A549 (cell line): ENCODE measurements around the gene GGPS1. TPM values are rescaled to one million over a fixed set of nuclear protein-coding genes. Genes with fewer than 3 reads are reported as not detected.

Experiments
- ATAC-seq, 2 experiments: fragments of 200-7000 bp in 1 of 2; fragments of >200 bp in 1 of 2; cut with Nextera tagmentation in 1 of 2; cut with Tn5 transposase in 1 of 2; 3 replicates each; pipeline versions ENCODE4 v1.8.0 to v1.9.1; 2018 to 2020; ENCODE audit warnings: mild to moderate bottlenecking in 1 of 2, moderate library complexity in 1 of 2
- CTCF ChIA-PET: fragments of 300-600 bp; sonication (Branson Sonifier 250); formaldehyde crosslinking; extraction: SDS; loops from one replicate; lab custom pipeline; 2021; ENCODE audit warnings: antibody characterized with exemption, inconsistent platforms; lab: Yijun Ruan, JAX
- POLR2A ChIA-PET: fragments of 350-600 bp; formaldehyde crosslinking; extraction: SDS; loops from one replicate; lab custom pipeline; 2021; ENCODE audit warnings: antibody characterized with exemption, inconsistent platforms; lab: Yijun Ruan, JAX
- DNase-seq, 2 experiments: peaks; one replicate each; pipeline versions ENCODE4 v3.0.0 to v3.0.0-alpha.2; 2011 to 2016; ENCODE audit warnings: low read depth in 1 of 2, low spot score in 1 of 2
- FAIRE-seq: peaks from 2 replicates; lab custom pipeline; 2011; peaks lifted over from hg19 to GRCh38; lab: Jason Lieb, UNC
- H3K27ac ChIP-seq, 2 experiments: fragments of >200 bp; sonication (Bioruptor Twin); formaldehyde crosslinking; 3 replicates each; pipeline ENCODE4 v1.5.1; 2016 to 2017
- H3K4me1 ChIP-seq: fragments of >200 bp; sonication (Bioruptor Twin); formaldehyde crosslinking; 3 replicates; pipeline ENCODE4 v1.6.1; 2016
- H3K4me2 ChIP-seq: fragments of >200 bp; sonication (Bioruptor Twin); formaldehyde crosslinking; 3 replicates; pipeline ENCODE4 v1.6.1; 2016
- H3K4me3 ChIP-seq: fragments of >200 bp; sonication (Bioruptor Twin); formaldehyde crosslinking; 3 replicates; pipeline ENCODE4 v1.5.1; 2016
- H3K9me3 ChIP-seq: fragments of >200 bp; sonication (Bioruptor Twin); formaldehyde crosslinking; 3 replicates; pipeline ENCODE4 v1.6.1; 2016
- CBX2 ChIP-seq: fragments of 200-600 bp; sonication (generic); IDR thresholded peaks from 2 replicates; pipeline ENCODE4 v1.6.1; 2016; ENCODE audit warnings: low read depth, mild to moderate bottlenecking, borderline replicate concordance
- CHD2 ChIP-seq: fragments of 150-350 bp; IDR thresholded peaks from 2 replicates; pipeline ENCODE4 v1.6.1; 2014; ENCODE audit warnings: low read length; ENCODE audit not compliant: partially characterized antibody
- EP300 ChIP-seq, 2 experiments: fragments of >200 bp; sonication (Bioruptor Twin); formaldehyde crosslinking; IDR thresholded peaks; 2 replicates in 1 of 2; 3 replicates in 1 of 2; pipeline ENCODE4 v1.6.1; 2016 to 2017
- FOSB ChIP-seq: fragments of 250-450 bp; sonication (Bioruptor Pico); IDR thresholded peaks from 2 replicates; pipeline ENCODE4 v1.5.0; 2020; ENCODE audit warnings: mild to moderate bottlenecking, moderate library complexity
- FOSL2 ChIP-seq, 2 experiments: fragments of 450-650 bp in 1 of 2; fragments of >200 bp in 1 of 2; sonication (Bioruptor Twin) in 1 of 2; formaldehyde crosslinking; IDR thresholded peaks; 2 replicates each; pipeline versions ENCODE4 v1.5.0 to v1.6.1; 2016 to 2020; ENCODE audit warnings: mild to moderate bottlenecking in 1 of 2, moderate library complexity in 1 of 2
- FOXS1 ChIP-seq: fragments of 250-450 bp; sonication (Bioruptor Pico); IDR thresholded peaks from 2 replicates; pipeline ENCODE4 v1.5.0; 2020; ENCODE audit warnings: mild to moderate bottlenecking, moderate library complexity
- GATA3 ChIP-seq: IDR thresholded peaks from 2 replicates; pipeline ENCODE4 v1.6.1; 2012; ENCODE audit warnings: borderline replicate concordance
- HDAC2 ChIP-seq: fragments of 200-600 bp; sonication (generic); IDR thresholded peaks from 2 replicates; pipeline ENCODE4 v1.6.1; 2016
- HEYL ChIP-seq: fragments of 250-450 bp; sonication (Bioruptor Pico); IDR thresholded peaks from 2 replicates; pipeline ENCODE4 v1.8.0; 2021; ENCODE audit warnings: mild to moderate bottlenecking, moderate library complexity
- HOXA7 ChIP-seq: fragments of 250-450 bp; sonication (Bioruptor Pico); IDR thresholded peaks from 2 replicates; pipeline ENCODE4 v1.5.0; 2020; ENCODE audit warnings: mild to moderate bottlenecking, moderate library complexity
- KDM1A ChIP-seq: fragments of 200-600 bp; sonication (generic); IDR thresholded peaks from 2 replicates; pipeline ENCODE4 v1.6.1; 2016; ENCODE audit warnings: low read depth, mild to moderate bottlenecking
- NPAS2 ChIP-seq: fragments of 250-450 bp; sonication (Bioruptor Pico); IDR thresholded peaks from 2 replicates; pipeline ENCODE4 v1.8.0; 2022; ENCODE audit warnings: mild to moderate bottlenecking, moderate library complexity, borderline replicate concordance
- POLR2AphosphoS2 ChIP-seq: conservative IDR thresholded peaks from 2 replicates; pipeline ENCODE4 v1.6.1; 2012; ENCODE audit warnings: low read length, improper control_type of control experiment, inconsistent platforms
- RFX5 ChIP-seq: fragments of 450-650 bp; IDR thresholded peaks from 2 replicates; pipeline ENCODE4 v1.7.1; 2014; ENCODE audit warnings: antibody characterized with exemption, mild to moderate bottlenecking, moderate library complexity
- SREBF2 ChIP-seq: fragments of 450-650 bp; IDR thresholded peaks from 2 replicates; pipeline ENCODE4 v1.6.1; 2014; ENCODE audit warnings: mild to moderate bottlenecking, moderate library complexity
- TFCP2L1 ChIP-seq: fragments of 250-450 bp; sonication (Bioruptor Pico); IDR thresholded peaks from 2 replicates; pipeline ENCODE4 v1.5.0; 2021; ENCODE audit warnings: mild to moderate bottlenecking
- ZFP36 ChIP-seq: fragments of 450-650 bp; IDR thresholded peaks from 2 replicates; pipeline ENCODE4 v1.6.1; 2014; ENCODE audit warnings: borderline replicate concordance; ENCODE audit not compliant: partially characterized antibody
- ZNF302 ChIP-seq: fragments of 250-450 bp; sonication (Bioruptor Pico); IDR thresholded peaks from 2 replicates; pipeline ENCODE4 v1.9.0; 2021; ENCODE audit warnings: inconsistent platforms, mild to moderate bottlenecking, moderate library complexity
- WGBS: methylation state at CpG from one replicate; pipeline ENCODE4 v1.1.6; 2017; ENCODE audit errors: missing lambda C conversion rate; 5-methylcytosine and 5-hydroxymethylcytosine counted together
- polyA plus RNA-seq, 4 experiments: library from polyadenylated mRNA; depleted of rRNA in 3 of 4; stranded (reverse); fragments of >200 nt; fragmentation: RNase III in 1 of 4; extraction: RNeasy Plus Mini Kit Qiagen cat#74134 plus additional on column Dnase treatment in 1 of 4; gene quantifications; 2 replicates in 3 of 4; 3 replicates in 1 of 4; pipeline ENCODE4 v1.2.3, GENCODE V29; 2011 to 2017
- TF ChIP-seq, protein P1 (sequence below): IDR thresholded peaks from 2 replicates; pipeline ENCODE4 v1.6.1; 2012
- TF ChIP-seq, protein P2 (sequence below): IDR thresholded peaks from 2 replicates; pipeline ENCODE4 v1.6.1; 2012
- TF ChIP-seq, protein P3 (sequence below): fragments of 200-600 bp; sonication (generic); IDR thresholded peaks from 2 replicates; pipeline ENCODE4 v1.6.1; 2016; ENCODE audit warnings: antibody characterized with exemption, mild to moderate bottlenecking, moderate library complexity

The GGPS1 gene
- polyA plus RNA-seq, 2 of the 4 experiments (the other 2 are of a cell fraction) = 27.5 to 58.5 TPM

DNA sequence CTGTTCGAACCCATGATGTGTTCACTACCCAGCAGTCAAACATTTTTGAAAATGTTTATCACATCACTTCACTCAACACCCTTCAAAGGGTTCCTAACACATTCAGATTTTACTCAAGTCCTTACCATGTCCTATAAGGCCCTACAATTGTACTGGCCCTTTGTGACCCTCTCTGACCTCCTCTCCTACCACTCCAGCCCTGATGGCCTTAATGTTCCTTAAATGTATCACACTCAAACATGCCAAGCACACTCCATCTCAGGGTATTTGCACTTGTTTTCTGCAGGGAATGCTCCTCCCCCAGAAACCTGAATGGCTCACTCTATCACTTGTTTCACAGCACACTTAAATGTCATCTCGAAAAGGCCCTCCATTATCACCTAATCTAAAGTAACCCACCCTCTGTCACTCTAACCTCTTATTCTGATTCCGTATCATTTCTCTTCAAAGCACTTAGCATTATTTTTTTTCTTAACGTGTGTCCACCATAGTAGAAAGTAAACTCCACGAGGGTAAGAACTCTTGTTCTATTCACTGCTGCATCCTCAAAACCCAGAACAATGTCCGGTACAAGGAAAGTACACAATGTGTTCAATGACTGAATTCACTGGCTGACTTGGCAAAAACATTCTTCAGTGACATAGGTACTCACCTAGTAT is 7.7 kb upstream of the GGPS1 start (continued):
- TF ChIP-seq FOSB (CRISPR knock-in tag) (no peak), NPAS2 (CRISPR knock-in tag) (no peak), ZFP36 (no peak), KDM1A (no peak), ZNF302 (CRISPR knock-in tag) (no peak), RFX5 (no peak)
- TF ChIP-seq, protein P1, sequence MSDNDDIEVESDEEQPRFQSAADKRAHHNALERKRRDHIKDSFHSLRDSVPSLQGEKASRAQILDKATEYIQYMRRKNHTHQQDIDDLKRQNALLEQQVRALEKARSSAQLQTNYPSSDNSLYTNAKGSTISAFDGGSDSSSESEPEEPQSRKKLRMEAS = no peak

DNA sequence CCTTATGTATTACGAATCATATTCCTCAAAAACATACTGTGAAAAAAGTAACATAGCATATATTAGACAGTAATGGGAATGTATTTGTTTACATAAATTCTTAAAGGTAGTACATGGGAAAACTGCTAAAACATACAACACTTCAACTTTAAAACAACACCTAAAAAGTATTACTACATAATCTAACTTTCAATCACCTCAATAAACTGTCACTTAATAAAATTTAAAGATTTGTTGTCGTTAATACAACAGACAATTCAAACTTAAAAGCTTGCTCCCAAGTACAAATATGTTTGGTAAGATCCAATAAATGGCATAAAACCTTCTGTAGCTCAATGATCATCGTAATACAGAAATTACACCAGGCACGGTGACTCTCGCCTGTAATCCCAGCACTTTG is 4.1 kb upstream of the GGPS1 start:
- DNase-seq = no peak
- Histone ChIP-seq H3K9me3 (no peaks in the 10 kb centered on the region), H3K4me2 (peak overlapping the region; percentile 84; the same call in 2 of the 3 replicates)
- TF ChIP-seq CBX2 = no peak
- no peak for TF ChIP-seq FOSL2 (IDR thresholded peaks at IDR 0.05)
- no peak for TF ChIP-seq FOSL2 (CRISPR knock-in tag; IDR thresholded peaks at IDR 0.05)
- TF ChIP-seq, protein P1 = no peak
- TF ChIP-seq, protein P2, sequence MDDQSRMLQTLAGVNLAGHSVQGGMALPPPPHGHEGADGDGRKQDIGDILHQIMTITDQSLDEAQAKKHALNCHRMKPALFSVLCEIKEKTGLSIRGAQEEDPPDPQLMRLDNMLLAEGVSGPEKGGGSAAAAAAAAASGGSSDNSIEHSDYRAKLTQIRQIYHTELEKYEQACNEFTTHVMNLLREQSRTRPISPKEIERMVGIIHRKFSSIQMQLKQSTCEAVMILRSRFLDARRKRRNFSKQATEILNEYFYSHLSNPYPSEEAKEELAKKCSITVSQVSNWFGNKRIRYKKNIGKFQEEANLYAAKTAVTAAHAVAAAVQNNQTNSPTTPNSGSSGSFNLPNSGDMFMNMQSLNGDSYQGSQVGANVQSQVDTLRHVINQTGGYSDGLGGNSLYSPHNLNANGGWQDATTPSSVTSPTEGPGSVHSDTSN = no peak
- TF ChIP-seq POLR2AphosphoS2 = no peak
- TF ChIP-seq HDAC2 = no peak
- no peak for TF ChIP-seq EP300 (IDR thresholded peaks at IDR 0.05)
- TF ChIP-seq, protein P3, sequence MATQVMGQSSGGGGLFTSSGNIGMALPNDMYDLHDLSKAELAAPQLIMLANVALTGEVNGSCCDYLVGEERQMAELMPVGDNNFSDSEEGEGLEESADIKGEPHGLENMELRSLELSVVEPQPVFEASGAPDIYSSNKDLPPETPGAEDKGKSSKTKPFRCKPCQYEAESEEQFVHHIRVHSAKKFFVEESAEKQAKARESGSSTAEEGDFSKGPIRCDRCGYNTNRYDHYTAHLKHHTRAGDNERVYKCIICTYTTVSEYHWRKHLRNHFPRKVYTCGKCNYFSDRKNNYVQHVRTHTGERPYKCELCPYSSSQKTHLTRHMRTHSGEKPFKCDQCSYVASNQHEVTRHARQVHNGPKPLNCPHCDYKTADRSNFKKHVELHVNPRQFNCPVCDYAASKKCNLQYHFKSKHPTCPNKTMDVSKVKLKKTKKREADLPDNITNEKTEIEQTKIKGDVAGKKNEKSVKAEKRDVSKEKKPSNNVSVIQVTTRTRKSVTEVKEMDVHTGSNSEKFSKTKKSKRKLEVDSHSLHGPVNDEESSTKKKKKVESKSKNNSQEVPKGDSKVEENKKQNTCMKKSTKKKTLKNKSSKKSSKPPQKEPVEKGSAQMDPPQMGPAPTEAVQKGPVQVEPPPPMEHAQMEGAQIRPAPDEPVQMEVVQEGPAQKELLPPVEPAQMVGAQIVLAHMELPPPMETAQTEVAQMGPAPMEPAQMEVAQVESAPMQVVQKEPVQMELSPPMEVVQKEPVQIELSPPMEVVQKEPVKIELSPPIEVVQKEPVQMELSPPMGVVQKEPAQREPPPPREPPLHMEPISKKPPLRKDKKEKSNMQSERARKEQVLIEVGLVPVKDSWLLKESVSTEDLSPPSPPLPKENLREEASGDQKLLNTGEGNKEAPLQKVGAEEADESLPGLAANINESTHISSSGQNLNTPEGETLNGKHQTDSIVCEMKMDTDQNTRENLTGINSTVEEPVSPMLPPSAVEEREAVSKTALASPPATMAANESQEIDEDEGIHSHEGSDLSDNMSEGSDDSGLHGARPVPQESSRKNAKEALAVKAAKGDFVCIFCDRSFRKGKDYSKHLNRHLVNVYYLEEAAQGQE = no peak
- TF ChIP-seq GATA3 = no peak
- TF ChIP-seq CHD2 = no peak
- no peak for TF ChIP-seq FOXS1 (CRISPR knock-in tag)
- TF ChIP-seq HOXA7 (CRISPR knock-in tag) = no peak
- TF ChIP-seq SREBF2 = no peak
- no peak for TF ChIP-seq FOSB (CRISPR knock-in tag)
- no peak for TF ChIP-seq HEYL (CRISPR knock-in tag)
- no peak for TF ChIP-seq TFCP2L1
- TF ChIP-seq KDM1A = no peak
- TF ChIP-seq, all 56 proteins: peak for 0
- H3K4me3 ChIP-seq = no peak overlapping the region
- ChIA-PET POLR2A (no interaction called here), CTCF (interaction anchor here (0.6 to 6.7 kb wide), 5 partner anchors 10 to 220 kb away, joined by 3 to 37 read pairs (median 4); no protein-coding TSS in a partner anchor)
- peaks cover 19% of the 10 kb centered on the region; the same call in 2 of the 3 replicates for H3K4me1 ChIP-seq
- no peak for ATAC-seq
- H3K27ac ChIP-seq = no peak overlapping the region
- 93% methylated on average over 5 of the region's 5 CpGs for WGBS
- no peak for FAIRE-seq
